ENCODE measurements around the gene FAM47E. TPM values are rescaled to one million over a fixed set of nuclear protein-coding genes. Genes with fewer than 3 reads are reported as not detected.

The FAM47E gene
- total RNA-seq, 1 donor from 2014 or later = 3.0 TPM

- Histone ChIP-seq H3K27ac (replicated peaks) (no peak overlapping the region), H3K4me3 (no peak overlapping the region), H3K9me3 (replicated peaks) (no peaks in the 10 kb centered on the region), H3K27me3 (ENCODE audit: low read depth) (no peaks in the 10 kb centered on the region), H3K4me1 (no peaks in the 10 kb centered on the region), H3K36me3 (no peaks in the 10 kb centered on the region)
- no peak for DNase-seq
- TF ChIP-seq, protein P1, sequence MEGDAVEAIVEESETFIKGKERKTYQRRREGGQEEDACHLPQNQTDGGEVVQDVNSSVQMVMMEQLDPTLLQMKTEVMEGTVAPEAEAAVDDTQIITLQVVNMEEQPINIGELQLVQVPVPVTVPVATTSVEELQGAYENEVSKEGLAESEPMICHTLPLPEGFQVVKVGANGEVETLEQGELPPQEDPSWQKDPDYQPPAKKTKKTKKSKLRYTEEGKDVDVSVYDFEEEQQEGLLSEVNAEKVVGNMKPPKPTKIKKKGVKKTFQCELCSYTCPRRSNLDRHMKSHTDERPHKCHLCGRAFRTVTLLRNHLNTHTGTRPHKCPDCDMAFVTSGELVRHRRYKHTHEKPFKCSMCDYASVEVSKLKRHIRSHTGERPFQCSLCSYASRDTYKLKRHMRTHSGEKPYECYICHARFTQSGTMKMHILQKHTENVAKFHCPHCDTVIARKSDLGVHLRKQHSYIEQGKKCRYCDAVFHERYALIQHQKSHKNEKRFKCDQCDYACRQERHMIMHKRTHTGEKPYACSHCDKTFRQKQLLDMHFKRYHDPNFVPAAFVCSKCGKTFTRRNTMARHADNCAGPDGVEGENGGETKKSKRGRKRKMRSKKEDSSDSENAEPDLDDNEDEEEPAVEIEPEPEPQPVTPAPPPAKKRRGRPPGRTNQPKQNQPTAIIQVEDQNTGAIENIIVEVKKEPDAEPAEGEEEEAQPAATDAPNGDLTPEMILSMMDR (IDR thresholded peaks at IDR 0.05; ENCODE audit: borderline replicate concordance) = no peak
- intact Hi-C loops (cut with micrococcal nuclease) = no loop called here
Observed at GRCh38 chr4:76257824-76258223, 6.3 kb downstream of the FAM47E start.

DNA sequence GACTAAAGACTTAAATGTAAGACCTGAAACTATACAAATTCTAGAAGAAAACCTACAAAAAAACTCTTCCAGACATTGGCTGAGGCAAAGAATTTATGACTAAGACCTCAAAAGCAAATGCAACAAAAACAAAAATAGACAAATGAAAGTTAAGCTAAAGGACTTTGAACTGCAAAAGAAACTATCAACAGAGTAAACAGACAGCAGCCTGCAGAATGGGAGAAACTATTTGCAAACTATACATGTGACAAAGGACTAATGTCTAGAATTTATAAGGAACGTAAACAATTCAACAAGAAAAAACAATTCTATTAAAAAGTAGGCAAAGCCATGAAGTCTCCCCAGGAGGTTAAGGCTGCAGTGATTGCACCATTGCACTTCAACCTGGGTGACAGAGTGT lies 9.1 kb downstream of the FAM47E start:
- Histone ChIP-seq H3K4me3 (no peak overlapping the region), H3K27ac (replicated peaks) (no peak overlapping the region), H3K9me3 (replicated peaks) (no peaks in the 10 kb centered on the region), H3K27me3 (ENCODE audit: low read depth) (no peaks in the 10 kb centered on the region), H3K36me3 (no peaks in the 10 kb centered on the region), H3K4me1 (no peaks in the 10 kb centered on the region)
- DNase-seq = no peak
- intact Hi-C loops (cut with micrococcal nuclease) = no loop called here
- TF ChIP-seq, protein P1 (IDR thresholded peaks at IDR 0.05; ENCODE audit: borderline replicate concordance) = no peak

DNA sequence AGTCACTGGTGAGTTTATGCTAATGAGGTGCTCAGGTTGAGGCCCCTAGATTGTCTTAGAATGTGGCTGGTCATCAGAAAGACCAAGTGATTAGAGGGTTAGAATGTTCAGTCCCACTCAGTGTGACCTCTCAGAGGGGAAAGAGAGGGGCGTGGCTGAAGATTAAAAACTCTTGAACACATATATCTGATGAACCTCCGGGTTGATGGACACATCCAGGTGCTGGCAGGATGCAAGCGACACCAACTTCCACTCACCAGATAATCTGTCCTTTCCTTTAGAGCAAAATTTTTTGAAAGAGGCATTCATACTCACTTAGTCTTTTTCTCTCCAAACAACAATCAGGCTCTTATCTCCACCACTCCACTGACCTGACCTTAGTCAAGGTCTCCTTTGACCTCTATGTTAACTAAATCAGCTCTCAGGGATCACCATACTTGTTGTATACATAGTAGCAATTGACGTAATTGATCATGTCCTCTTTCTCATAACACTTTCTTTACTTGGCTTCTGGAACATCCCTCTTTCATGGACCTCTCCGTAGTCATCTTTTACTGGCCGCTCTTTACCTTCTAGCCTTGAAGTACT lies 14.2 kb downstream of the FAM47E start:
- intact Hi-C loops (cut with micrococcal nuclease) = no loop called here
- no peak for DNase-seq
- no peaks in the 10 kb centered on the region for H3K27me3 ChIP-seq (ENCODE audit: low read depth)

GRCh38 chr4:76266627-76267026 lies 15.1 kb downstream of the FAM47E start:
- TF ChIP-seq, protein P1 (IDR thresholded peaks at IDR 0.05; ENCODE audit: borderline replicate concordance) = no peak

More for the DNA sequence above, 14.2 kb downstream of the FAM47E start:
- Histone ChIP-seq H3K9me3 (replicated peaks) (no peaks in the 10 kb centered on the region), H3K4me3 (no peak overlapping the region), H3K27ac (replicated peaks) (no peak overlapping the region), H3K4me1 (no peaks in the 10 kb centered on the region), H3K36me3 (no peaks in the 10 kb centered on the region)
- TF ChIP-seq, protein P1 (IDR thresholded peaks at IDR 0.05; ENCODE audit: borderline replicate concordance) = no peak

DNA sequence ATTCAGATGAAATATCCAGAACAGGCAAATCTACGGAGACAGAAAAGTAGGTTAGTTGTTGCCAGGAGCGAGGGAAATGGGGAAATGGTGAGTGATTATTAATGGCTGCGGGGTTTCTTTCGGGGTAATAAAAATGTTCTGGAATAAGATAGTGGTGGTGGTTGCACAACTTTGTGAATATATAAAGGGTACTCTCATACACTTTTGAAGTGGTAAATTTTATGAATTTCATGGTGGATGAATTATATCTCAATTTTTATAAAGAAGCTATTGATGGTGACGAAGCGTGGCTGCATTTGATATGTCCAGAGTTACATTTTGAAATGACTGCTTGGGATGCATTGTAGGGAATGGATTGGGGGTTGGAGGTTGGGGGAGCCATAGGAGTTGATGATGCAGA lies 16.3 kb downstream of the FAM47E start:
- TF ChIP-seq, protein P1 (IDR thresholded peaks at IDR 0.05; ENCODE audit: borderline replicate concordance) = no peak

More at GRCh38 chr4:76266627-76267026, 15.1 kb downstream of the FAM47E start:
- H3K9me3 ChIP-seq (replicated peaks) = no peaks in the 10 kb centered on the region
- intact Hi-C loops (cut with micrococcal nuclease) = no loop called here
- H3K4me1 ChIP-seq = no peaks in the 10 kb centered on the region
- H3K27ac ChIP-seq (replicated peaks) = no peak overlapping the region
- no peak for DNase-seq
- no peaks in the 10 kb centered on the region for H3K36me3 ChIP-seq
- no peaks in the 10 kb centered on the region for H3K27me3 ChIP-seq (ENCODE audit: low read depth)
- H3K4me3 ChIP-seq = no peak overlapping the region

More for the DNA sequence above, 16.3 kb downstream of the FAM47E start:
- H3K9me3 ChIP-seq (replicated peaks) = no peaks in the 10 kb centered on the region
- no peak for DNase-seq
- no peaks in the 10 kb centered on the region for H3K36me3 ChIP-seq
- H3K4me3 ChIP-seq = no peak overlapping the region
- H3K27ac ChIP-seq (replicated peaks) = no peak overlapping the region
- H3K27me3 ChIP-seq (ENCODE audit: low read depth) = no peaks in the 10 kb centered on the region
- intact Hi-C loops (cut with micrococcal nuclease) = no loop called here
- no peaks in the 10 kb centered on the region for H3K4me1 ChIP-seq

Measured in left ventricle myocardium inferior (tissue), 1 donor.